ENCODE results near the gene MSRB1.

DNA sequence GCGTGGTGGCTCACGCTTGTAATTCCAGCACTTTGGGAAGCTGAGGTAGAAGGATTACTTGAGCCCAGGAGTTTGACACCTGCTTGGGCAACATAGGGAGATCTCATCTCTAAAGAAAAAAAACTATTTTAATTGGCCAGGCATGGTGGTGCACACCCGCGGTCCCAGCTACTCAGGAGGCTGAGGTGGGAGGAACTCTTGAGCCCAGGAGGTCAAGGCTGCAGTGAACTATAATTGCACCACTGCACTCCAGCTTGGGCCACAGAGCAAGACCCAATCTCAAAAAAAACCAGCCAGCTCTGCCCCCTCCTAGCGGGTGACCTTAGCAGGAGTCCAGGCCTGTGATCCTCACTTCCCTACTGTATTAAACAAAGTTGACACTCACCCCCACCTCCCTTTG, 18.9 kb downstream of the MSRB1 start:
- TF ChIP-seq CTCF (IDR thresholded peaks at IDR 0.05): no peak
- no peak for TF ChIP-seq EP300 (IDR thresholded peaks at IDR 0.05)
- no peak for TF ChIP-seq POLR2A (IDR thresholded peaks at IDR 0.05)
- no peak for TF ChIP-seq POLR2AphosphoS5 (IDR thresholded peaks at IDR 0.05)

Measured in sigmoid colon (tissue), 4 donors.